PC-9 (cell line): ENCODE data around the gene SMIM1.

Experiments
- CTCF ChIP-seq: fragments of 200-600 bp; sonication (generic); conservative IDR thresholded peaks from 2 replicates; pipeline ENCODE4 v1.6.1; 2017; ENCODE audit warnings: mixed run types, antibody characterized with exemption, mild to moderate bottlenecking, moderate library complexity
- EZH2 ChIP-seq: fragments of 200-600 bp; sonication (generic); IDR thresholded peaks from 2 replicates; pipeline ENCODE4 v1.8.0; 2017; ENCODE audit warnings: antibody characterized with exemption, low read depth

DNA sequence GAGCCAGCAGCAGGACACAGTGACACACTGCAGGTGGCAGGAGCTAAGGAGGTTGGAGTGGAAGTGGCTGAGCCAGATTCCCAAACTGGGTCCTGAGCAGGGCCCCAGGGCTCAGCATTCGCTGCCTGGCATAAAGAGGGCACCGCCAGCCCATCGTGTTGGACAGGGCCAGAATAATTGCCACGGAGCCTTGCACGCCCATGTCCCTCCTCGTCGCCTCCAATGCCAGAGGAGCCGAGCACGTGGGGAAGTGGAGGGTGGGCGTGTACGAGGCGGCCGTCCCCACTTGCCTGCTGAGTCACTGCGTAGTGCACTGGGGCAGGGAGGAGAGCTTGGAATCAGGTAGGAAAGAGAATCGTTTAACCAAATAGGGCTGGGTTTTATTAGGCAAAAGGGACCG is 49.9 kb downstream of the SMIM1 start:
- TF ChIP-seq EZH2, result no peak
- no peak for TF ChIP-seq CTCF
